ENCODE data around the gene FBXO40. TPM values are rescaled to one million over a fixed set of nuclear protein-coding genes. Genes with fewer than 3 reads are reported as not detected.

Gene FBXO40
- total and polyA plus RNA-seq, 4 donors = 0.05 to 0.08 TPM; not detected in 2

DNA sequence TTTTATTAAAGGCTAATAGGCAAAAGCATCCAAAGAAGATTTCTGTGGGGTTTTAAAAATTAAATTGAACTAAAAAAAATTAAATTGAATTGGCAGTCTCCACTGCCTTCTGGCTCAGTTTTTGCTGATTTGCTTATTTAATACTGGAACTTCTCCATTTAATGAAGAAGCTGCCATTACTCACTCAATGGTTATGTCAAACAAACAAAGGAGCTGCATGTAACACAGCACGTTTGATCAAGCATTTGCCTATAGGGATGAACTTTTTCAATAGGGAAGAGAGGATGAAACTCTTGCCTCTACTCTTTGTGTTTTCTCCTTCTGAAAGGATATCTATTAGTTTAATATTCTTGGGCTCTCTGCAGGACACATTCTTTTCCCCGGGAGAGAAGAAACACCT is 72.3 kb downstream of the FBXO40 start:
- no peak for DNase-seq (ENCODE audit: low spot score)
- H3K9ac ChIP-seq (ENCODE audit: low read depth in 1 of 2, low read length in 2 of 2) = no peak overlapping the region
- 90% methylated on average over 2 of the region's 2 CpGs for WGBS
- H3K27me3 ChIP-seq (ENCODE audit: control insufficient read depth in 4 of 4, insufficient read depth in 4 of 4, low read length in 3 of 4) = no peaks in the 10 kb centered on the region
- TF ChIP-seq FOXA1 (IDR thresholded peaks at IDR 0.05) = no peak
- no peak for TF ChIP-seq YY1 (IDR thresholded peaks at IDR 0.05)
- no peak for TF ChIP-seq RAD21 (IDR thresholded peaks at IDR 0.05)
- no peak for TF ChIP-seq ZBTB33 (IDR thresholded peaks at IDR 0.05)
- TF ChIP-seq SP1 (IDR thresholded peaks at IDR 0.05) = no peak
- no peak for TF ChIP-seq EGR1 (IDR thresholded peaks at IDR 0.05; ENCODE audit: low read depth in 2 of 2)
- no peak for TF ChIP-seq CTCF (IDR thresholded peaks at IDR 0.05; ENCODE audit: low read depth, low read length, missing input control)
- no peak for TF ChIP-seq HNF4A (conservative IDR thresholded peaks at IDR 0.05)
- no peak for TF ChIP-seq MAX (IDR thresholded peaks at IDR 0.05)
- TF ChIP-seq NR2F2 (IDR thresholded peaks at IDR 0.05) = no peak
- no peak for TF ChIP-seq ATF3 (IDR thresholded peaks at IDR 0.05)
- TF ChIP-seq, protein P1, sequence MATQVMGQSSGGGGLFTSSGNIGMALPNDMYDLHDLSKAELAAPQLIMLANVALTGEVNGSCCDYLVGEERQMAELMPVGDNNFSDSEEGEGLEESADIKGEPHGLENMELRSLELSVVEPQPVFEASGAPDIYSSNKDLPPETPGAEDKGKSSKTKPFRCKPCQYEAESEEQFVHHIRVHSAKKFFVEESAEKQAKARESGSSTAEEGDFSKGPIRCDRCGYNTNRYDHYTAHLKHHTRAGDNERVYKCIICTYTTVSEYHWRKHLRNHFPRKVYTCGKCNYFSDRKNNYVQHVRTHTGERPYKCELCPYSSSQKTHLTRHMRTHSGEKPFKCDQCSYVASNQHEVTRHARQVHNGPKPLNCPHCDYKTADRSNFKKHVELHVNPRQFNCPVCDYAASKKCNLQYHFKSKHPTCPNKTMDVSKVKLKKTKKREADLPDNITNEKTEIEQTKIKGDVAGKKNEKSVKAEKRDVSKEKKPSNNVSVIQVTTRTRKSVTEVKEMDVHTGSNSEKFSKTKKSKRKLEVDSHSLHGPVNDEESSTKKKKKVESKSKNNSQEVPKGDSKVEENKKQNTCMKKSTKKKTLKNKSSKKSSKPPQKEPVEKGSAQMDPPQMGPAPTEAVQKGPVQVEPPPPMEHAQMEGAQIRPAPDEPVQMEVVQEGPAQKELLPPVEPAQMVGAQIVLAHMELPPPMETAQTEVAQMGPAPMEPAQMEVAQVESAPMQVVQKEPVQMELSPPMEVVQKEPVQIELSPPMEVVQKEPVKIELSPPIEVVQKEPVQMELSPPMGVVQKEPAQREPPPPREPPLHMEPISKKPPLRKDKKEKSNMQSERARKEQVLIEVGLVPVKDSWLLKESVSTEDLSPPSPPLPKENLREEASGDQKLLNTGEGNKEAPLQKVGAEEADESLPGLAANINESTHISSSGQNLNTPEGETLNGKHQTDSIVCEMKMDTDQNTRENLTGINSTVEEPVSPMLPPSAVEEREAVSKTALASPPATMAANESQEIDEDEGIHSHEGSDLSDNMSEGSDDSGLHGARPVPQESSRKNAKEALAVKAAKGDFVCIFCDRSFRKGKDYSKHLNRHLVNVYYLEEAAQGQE (IDR thresholded peaks at IDR 0.05) = no peak
- TF ChIP-seq GABPA (IDR thresholded peaks at IDR 0.05 in 1 of 2, conservative IDR thresholded peaks at IDR 0.05 in 1 of 2) = no peak
- no peak for TF ChIP-seq TAF1 (conservative IDR thresholded peaks at IDR 0.05)
- TF ChIP-seq RXRA (IDR thresholded peaks at IDR 0.05) = no peak
- TF ChIP-seq HNF4G (IDR thresholded peaks at IDR 0.05) = no peak
- H3K4me1 ChIP-seq (ENCODE audit: control insufficient read depth in 4 of 4, insufficient read depth in 4 of 4, low read length in 3 of 4) = no peaks in the 10 kb centered on the region
- no peak overlapping the region for H3K27ac ChIP-seq (ENCODE audit: low read depth in 1 of 2, low read length in 2 of 2)
- no peak overlapping the region for H3K4me3 ChIP-seq (ENCODE audit: low read depth in 1 of 3, low read length in 3 of 3)
- H3K9me3 ChIP-seq (ENCODE audit: control insufficient read depth in 4 of 4, low read length in 3 of 4) = no peaks in the 10 kb centered on the region
- peaks cover 11 to 70% (median 59%) of the 10 kb centered on the region in 4 donors for H3K36me3 ChIP-seq (ENCODE audit: control insufficient read depth in 4 of 4, insufficient read depth in 3 of 4, low read depth in 1 of 4, low read length in 3 of 4)

DNA sequence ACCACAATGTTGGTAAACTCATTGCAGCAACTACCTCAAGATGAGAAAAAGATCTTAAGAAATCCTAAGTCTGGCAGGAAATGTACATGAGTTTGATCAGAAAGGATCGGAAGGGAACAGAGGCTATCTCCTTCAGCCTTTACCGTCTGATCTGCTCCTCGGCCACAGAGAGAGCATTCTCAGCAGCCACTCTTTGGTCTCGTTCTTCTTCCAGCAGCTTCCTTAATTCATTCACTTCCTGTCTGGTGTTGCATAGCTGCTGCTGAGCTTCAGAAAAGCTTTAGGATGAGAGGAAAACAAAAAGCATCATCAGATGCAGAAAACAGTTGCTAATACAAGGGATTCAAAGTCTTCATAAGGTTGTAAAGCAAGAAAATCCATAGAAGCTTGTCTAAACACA is 74.2 kb downstream of the FBXO40 start:
- Histone ChIP-seq H3K9me3 (ENCODE audit: control insufficient read depth in 4 of 4, low read length in 3 of 4) (no peaks in the 10 kb centered on the region), H3K9ac (ENCODE audit: low read depth in 1 of 2, low read length in 2 of 2) (no peak overlapping the region), H3K27ac (ENCODE audit: low read depth in 1 of 2, low read length in 2 of 2) (no peak overlapping the region), H3K4me1 (ENCODE audit: control insufficient read depth in 4 of 4, insufficient read depth in 4 of 4, low read length in 3 of 4) (no peaks in the 10 kb centered on the region), H3K4me3 (ENCODE audit: low read depth in 1 of 3, low read length in 3 of 3) (no peak overlapping the region), H3K36me3 (ENCODE audit: control insufficient read depth in 4 of 4, insufficient read depth in 3 of 4, low read depth in 1 of 4, low read length in 3 of 4) (peaks cover 11 to 80% (median 62%) of the 10 kb centered on the region in 4 donors), H3K27me3 (ENCODE audit: control insufficient read depth in 4 of 4, insufficient read depth in 4 of 4, low read length in 3 of 4) (no peaks in the 10 kb centered on the region)
- WGBS = 83% methylated on average over 4 of the region's 4 CpGs
- TF ChIP-seq EGR1 (IDR thresholded peaks at IDR 0.05; ENCODE audit: low read depth in 2 of 2) (no peak), ATF3 (IDR thresholded peaks at IDR 0.05) (no peak), MAX (IDR thresholded peaks at IDR 0.05) (no peak), HNF4A (conservative IDR thresholded peaks at IDR 0.05) (no peak), GABPA (IDR thresholded peaks at IDR 0.05 in 1 of 2, conservative IDR thresholded peaks at IDR 0.05 in 1 of 2) (no peak), FOXA2 (IDR thresholded peaks at IDR 0.05) (no peak), TAF1 (conservative IDR thresholded peaks at IDR 0.05) (no peak)
- TF ChIP-seq, protein P1 (IDR thresholded peaks at IDR 0.05) = no peak
- no peak for DNase-seq (ENCODE audit: low spot score)
